ENCODE measurements around the gene FASTK.

FASTK gene

DNA sequence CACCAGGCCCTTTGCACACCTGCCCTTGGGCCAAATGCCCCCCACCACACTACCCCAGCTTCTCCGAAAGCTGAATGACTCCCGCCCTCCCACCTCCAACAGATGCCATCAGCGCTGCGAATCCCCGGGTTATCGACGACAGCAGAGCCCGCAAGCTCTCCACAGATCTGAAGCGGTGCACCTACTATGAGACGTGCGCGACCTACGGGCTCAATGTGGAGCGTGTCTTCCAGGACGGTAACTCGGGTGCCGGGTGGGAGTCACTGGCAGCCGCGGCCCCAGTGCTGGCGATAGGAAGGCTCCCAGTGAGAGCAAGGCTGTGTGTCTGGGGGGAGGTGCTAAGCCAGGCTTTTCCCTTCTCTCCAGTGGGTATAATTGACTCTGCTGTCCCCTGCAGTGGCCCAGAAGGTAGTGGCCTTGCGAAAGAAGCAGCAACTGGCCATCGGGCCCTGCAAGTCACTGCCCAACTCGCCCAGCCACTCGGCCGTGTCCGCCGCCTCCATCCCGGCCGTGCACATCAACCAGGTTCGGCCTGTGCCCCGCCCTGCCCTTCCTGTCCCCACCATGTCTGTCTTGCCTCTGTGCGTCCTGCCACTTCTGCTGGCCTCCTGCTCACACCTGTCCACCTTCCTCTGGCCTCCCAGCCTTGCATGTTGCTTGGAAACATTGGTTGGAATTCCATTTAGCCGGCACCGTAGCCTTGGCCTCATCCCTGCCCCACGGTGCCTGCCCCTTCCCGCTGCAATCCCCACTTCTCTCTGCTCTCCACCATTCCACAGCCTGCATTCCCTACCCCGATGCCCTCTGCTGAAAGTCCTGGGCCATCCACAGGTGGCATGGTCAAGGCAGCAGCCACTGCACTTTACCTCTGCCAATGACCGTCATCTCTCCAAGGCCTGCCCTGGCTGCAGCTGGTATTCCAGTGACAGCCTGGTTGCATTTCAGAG lies 37.8 kb upstream of the FASTK start:
- no peak for DNase-seq

DNA sequence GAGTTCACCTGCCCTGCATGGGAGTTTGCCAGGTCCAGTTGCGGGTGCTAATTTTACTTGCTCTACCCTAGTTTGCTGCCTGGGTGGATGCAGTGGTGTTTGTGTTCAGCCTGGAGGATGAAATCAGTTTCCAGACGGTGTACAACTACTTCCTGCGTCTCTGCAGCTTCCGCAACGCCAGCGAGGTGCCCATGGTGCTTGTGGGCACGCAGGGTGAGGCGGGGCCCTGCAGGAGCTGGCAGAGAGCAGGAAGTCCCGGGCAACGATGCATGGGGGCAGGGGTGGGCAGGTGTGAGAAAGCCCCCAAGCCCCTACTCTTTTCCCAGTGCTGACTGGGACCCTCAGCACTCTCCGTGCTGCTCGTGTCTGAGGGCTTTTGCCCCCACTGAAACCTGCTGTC lies 37.0 kb upstream of the FASTK start:
- DNase-seq: peak; percentile 40 to 54

DNA sequence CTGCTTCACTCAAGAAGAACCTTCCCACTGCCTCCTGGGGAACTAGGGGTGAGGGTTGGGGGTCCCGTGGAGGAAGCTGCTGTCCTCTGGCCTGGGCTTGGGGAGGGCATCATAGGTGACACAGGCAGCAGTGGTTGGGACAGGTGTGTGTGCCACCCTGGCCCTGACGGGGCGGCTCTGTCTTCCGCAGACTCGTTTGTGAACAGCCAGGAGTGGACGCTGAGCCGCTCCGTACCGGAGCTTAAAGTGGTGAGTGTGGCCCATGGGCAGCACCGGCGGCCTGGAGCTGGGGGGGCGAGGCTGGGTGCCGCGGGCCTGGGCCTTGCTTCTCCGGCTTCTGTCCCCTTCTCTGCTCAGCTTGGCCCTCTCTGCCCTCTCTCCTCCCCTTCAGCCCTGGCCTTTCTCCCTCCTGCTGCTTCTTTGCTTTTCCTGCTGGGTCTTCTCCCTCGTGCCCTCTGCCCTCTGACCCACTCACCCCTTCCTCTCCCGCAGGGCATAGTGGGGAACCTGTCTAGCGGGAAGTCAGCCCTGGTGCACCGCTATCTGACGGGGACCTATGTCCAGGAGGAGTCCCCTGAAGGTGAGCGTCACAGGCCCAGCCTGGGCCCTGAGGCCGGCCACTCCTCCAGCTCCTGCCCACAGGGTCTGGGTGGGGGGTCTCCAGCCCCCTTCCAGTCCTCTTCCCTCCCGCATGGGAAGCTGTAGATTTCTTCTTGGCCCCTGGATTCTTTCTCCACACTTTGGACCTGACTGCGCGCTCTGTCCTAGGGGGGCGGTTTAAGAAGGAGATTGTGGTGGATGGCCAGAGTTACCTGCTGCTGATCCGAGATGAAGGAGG lies 36.2 kb upstream of the FASTK start:
- no peak for DNase-seq

DNA sequence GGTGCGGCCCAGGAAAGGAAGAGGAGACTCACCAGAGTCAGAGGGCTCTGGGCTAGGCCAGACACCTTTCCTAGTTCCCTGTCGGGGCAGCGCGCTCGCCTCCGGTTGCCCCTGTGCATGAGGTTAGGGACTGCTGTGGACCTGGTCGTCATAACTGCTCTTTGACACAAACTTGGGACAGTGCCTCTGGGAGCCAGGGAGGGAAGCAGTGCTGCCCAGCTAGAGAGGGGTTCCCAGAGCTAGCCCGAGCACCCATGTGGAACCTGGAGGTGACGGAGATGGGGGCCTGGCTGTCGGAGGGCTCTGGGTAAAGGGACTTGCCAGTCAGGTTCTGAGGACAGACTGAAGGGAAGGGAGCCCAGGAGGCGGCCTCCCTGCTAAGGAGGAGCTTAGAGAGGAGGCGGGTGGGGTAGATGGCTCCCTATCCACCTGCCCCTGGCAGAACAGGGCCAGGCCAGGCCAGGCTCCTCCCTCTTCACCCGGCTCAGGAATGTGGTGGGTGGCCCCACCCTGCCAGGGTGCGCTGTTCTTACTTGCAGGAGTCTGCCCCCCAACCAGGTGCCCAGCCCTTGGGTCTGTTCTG lies 35.3 kb upstream of the FASTK start:
- no peak for DNase-seq

DNA sequence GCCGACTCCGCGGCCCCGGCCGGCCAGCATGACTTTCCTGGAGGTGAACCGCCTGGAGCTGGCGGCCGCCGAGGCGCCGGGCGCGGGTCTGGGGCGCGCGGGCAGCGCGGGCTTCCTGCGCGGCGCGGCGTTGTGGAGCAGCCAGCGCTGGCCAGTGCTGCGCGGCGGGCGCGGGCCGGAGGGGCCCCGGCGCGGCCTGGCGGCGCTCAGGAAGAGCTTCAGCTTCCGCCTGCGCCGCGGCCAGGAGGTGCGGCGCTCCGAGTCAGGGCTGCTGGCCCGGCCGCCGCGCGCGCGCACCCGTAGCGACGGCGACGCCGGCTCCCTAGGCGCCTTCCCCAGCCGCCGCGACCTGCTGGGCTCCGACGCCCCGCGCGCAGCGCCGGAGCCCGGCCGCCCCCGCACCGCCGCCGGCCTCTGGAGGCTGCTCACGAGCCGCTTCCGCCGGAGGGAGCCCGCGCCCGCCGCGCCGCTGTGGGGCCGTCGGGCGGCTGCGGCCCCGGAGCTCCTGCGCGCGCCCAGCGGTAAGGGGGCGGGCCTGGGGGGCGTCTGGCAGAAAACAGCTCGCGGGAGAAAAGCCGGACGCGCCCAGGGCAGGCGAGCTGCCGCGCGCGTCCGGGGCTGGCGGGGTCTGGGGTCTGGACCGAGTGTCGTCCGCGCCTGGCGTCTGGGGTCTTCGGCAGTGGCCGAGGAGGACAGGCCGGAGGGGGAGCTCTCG lies 34.7 kb upstream of the FASTK start:
- DNase-seq: peak in 1 of 2 donors; percentile 23

DNA sequence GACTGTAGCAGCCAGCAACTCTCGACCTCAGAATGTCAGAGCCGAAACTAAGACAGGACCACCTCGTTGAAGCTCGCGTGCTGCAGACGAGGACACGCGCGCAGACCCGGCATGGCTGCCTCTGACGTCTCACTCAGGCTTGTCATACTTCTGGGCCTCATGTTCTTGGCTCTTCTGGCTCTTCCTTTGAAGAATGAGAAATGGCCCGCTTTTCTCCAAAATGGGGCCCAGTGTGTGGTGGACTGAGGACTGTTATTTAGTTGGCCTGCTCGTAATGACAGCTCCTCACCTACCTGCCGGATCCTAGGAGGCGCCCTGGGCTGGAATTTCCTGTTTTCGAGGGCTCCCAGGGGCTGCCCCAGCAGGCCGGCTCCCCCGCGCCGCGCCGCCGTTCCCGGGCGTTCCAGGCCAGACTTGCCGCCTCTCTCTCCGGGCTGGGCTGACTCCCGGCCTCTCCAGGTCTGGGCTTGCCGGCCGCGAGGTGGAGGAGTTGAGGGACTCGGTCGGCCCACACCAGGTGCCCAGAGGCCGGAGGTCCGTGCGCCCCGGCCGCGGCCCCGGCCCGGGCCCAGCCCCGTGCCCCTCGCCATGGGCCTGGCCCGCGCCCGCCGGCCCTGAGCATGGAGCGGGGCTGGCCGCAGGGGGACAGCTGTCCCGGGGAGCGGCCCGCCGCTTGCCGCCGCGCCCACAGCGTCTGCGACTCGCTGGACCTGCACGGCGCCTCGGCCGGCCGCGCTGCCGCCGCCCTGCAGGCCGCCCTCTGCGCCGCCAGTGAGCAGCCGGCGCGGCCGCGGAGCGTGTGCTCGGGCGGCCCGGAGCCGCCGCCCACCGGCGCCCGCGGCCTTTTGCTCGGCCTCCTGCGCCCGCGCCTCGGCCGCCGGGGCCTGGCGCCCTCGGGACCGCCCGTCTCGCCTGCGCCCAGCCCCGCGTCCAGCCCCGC lies 33.8 kb upstream of the FASTK start:
- DNase-seq: no peak

DNA sequence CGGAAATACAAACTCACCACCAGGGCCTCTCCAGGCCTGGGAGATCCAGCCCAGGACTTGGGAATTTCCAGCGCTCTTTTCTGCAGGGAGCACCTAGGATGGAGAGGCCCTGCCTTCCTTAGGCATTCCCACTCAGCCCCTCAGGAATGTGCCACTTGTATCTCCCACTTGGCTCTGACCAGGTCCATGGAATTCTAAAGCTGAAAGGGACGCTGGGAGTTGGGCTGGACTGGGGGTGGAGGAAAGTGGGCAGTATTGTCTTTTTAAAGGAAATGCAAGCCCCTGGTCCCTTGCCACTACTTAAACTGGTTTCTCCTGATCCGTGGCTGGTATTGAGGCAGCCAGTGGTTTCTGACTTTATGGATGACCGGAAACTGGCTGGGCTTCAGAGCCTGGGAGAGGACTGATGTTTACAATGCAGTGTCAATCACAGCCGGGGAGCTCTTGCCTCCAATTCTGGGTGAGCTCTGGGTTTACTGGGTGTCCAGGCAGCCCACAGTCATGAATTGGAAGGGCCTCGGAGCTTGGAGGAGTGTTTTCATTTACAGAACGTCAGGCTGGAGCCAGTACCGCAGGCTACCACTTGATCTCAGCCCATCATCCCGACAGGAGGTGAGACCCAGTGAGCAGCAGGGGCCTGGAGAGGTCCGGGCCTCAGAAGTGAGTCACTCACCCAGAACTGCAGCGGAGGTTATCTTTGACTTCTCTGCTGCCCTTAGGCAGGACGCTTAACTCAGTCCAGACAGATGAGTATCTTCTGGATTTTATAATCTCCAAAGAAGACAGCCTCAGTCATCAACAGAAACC lies 32.9 kb upstream of the FASTK start:
- DNase-seq: no peak

DNA sequence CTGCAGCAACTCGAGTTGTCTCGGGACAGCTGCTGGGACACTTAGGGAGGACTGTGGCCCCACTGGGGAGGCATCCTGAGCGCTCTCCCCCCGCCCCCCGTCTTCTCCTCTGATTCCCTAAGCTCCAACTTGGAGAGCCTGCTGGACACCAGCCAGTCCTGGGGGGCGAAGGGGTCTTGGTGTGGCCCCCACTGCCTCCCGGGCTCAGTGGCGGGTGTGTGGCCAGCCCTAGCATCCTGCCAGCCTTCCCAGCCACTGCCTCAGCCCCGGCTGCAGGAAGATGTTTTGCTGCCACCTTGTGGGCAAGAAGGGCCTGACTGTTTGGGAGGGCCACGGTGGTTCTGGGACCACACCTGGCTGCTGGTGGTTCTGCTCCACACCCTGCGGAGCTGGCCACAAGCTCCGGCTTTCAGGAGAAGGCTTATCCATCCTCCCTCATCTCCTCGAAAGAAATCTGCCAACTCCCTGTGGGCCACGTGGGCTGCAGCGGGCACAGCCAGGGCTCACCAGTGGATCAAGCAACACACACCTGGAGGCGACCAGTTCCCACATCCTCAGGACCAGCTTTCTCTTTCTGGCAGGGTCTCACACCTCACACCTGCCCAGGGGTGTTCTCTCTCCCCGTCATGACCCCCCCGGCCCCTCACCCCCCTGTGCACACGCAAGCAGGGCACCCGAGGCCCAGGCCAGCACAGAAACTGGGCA lies 30.5 kb upstream of the FASTK start:
- DNase-seq: peak; percentile 76 to 79

DNA sequence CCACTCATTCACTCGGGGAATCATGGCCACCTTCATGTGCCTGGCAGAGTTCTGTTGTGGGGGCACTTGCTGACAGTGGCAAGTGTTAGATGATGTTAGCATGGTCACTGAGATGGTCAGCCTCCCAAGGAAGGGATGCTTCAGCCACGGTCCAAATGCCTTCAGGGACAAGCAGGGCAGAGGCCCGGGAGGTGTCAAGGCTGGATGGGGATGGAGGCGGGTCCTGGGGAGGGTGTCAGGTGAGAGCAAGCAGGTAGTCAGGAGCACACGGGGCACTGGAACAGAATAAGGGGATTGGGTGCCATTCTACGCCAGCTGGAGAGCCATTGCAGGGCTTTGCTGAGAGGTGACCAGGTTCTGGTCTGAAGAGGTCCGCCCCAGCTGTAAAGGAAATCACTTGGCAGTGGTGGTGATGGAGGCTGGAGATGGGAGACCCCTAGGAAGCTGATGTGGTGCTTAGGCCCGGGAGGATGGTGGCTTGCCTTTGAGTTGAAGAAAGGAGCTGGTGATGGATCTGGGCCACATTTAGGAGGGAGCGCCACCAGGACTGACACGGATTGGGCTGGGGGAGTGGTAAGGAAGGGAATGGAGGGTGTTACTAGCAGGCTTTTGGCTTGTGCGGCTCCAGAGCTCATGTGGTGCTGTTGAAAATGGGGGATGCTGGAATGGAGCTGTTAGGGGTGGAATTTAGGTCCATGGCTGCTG lies 29.8 kb upstream of the FASTK start:
- no peak for DNase-seq

DNA sequence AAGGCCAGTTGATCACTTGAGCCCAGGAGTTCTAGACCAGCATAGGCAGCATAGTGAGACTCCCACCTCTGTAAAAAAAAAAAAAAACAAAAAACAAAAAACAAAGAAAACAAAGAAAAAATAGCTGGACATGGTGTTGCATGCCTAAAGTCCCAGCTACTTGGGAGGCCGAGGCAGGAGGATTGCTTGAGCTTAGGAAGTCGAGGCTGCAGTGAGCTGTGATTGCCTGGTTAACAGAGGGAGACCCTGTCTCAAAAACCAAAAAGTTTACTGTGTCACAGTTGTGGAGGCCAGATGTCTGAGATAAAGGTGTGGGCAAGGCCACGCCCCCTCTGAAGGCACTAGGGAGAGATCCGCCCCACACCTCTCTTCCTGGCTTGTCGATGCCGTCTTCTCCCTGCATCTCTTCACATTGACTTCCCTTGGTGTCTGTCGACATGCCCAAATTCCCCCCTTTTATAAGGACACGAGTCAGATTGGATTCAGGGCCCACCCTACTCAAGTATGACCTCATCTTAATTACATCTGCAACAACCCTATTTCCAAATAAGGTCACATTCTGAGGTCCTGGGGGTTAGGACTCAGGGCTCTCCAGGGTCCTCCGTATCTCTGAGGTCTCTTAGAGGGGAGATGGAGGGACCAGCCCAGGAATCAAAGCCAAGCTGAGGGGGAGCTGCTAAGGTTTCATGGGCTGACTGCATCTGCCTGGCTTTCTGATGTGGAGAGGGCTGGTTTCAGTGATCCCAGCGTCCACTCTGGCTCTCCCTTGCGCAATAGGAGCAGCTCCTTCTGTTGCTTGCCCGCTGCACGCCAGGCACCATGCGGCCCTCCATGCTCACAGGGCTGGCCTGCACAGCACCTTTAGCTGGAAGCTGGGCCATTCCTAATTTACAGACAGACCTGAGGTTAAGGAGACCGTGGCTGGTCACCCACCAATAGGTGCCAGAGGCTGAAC lies 28.8 kb upstream of the FASTK start:
- DNase-seq: no peak

DNA sequence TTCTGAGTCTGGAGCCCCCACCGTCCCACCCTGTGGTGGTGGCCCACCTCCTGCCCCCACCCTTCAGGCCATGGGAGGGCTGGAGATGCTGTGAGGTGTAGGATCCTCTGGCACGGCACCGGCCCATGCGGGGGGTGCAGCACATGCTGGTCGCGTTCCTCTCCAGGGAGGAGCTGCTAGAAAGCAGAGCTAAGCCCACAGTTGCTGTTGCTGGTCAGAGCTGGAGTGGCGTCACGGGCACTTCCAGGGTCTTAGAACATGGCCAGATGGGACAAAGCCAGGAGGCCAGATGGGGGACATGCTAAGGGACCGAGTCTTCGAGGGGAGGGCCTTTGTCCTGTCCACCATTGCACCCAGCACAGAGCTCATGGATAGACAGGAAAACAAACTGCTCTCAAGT lies 27.3 kb upstream of the FASTK start:
- DNase-seq: no peak

DNA sequence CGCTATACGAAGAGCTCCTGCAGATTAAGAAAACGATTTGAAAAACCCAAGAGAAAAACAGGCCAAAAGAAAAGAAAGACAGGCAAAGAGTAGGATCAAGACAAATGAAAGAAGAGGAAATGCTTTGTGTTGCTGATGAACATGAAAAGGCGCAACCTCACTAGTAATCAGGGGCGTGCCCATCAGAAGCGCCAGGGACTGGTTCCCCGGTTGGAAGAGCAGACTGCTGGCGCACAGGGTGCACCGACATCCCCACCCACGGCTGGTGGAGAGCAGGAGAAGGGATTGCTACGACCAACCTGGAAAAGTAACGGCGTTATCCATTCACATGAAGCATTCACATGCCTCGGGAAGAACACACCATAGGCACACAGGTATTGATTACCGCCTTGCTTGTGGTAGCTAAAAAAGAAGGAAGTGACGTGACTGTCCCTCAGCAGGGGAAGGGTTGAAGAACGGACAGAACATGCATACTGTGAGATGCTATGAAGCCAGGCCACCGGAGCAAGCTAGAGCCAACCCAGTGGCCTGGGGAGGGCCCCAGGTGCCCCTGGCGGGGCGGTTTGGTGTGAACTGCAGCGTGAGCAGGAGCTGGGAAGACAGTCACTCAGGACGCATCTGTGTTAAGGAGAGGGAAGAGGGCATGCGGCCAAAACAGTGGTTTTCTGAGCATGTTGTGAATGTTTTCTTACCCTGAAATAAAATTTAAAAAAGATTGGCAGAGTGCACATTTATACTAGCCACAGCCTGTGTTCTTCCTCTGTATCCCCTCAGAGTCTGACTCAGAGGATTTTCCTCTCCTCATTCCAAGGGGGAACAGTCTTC lies 24.0 kb upstream of the FASTK start:
- DNase-seq: no peak

DNA sequence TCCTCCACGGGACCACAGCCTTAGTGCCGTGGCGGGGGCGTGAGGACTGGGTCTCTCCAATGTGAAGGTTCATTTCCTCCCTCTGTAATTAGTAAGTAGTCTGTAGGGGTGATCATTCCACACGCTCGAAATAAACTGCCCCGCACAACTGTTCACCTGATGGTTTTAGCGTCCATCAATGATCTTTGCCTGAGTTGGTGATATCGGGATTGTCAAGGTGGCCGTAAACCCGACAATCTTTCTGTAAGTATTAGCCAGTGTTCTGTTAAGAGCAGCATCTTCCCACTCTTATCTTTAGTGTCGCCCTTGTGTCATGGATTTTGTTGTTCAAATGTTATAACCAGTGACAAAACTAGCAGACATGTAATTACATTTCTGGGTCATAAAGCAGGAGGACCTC lies 23.4 kb upstream of the FASTK start:
- no peak for DNase-seq

DNA sequence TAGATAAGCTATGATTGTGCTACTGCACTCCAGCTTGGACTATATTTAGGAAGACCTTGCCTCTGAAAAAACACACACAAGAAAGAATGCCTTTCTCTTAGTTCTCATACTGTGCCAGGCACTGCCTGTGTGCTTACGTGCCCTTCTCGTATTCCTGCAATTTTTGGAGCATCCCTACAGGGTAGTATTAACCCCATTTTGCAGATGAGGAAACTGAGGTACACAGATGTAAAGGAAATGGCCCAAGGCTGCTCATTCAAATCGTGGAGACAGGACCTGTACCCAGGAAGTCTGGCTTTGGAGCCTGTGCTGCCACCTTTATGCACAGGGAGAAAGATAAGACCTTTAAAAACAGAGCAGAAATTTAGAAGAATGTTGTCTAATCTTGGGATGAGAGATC lies 22.4 kb upstream of the FASTK start:
- DNase-seq: no peak

DNA sequence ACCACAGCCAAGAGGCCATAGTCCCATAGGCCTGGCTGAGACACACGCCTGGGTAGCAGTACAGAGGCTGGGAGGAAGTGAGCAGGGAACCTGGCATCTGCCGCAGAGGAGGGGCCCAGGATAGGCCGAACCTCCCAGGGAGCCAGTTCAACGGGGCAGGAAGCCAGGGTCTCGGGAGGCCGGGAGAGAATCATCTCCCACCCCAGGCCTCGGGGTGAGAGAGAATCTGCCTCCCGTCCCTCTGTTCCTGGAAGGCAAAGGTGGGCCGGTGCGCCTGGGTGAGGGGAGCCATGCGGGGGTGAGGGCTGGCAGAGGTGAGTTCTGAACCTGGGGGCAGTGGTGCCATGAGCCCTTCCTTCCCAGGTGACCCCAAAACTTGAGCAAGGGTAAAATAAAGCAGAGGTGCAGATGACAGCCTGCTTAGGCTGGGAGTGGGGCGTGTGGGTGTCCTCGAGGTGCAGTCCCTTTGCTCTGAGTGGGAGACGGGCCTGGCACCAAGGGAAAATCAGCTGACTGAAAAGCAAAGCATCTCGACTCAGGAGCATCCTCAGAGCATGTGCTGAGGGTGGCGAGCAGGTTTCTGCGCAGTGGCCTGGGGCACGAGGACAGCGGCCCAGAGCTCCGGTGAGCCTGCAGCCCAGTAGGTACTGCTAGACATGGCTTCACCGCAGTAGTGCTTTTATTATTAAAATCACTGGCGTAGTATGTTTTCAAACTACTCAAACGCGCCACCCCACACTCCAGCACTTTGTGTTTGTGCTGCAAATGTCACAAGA lies 21.2 kb upstream of the FASTK start:
- DNase-seq: no peak

DNA sequence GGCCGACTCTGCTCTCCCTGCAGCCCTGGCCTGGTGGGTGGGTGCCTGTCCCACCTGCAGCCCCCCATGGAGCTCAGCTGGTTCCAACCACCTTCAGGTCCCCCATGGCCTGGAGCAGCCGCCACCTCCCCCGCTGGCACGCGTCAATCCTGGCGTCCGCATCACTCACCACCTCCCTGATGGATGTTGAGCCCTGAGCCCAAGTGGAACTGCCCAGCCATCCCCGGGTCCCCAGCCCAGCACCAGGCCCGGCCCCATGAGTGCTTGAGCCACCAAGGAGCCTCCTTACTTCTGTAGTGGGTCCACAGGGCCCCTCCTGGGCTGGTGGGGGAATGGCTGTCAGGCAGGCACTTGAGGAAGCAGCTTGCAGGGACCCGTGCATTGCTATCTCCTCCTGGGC lies 20.3 kb upstream of the FASTK start:
- DNase-seq: no peak
